ENCODE data around the gene FAM118B. TPM values are rescaled to one million over a fixed set of nuclear protein-coding genes. Genes with fewer than 3 reads are reported as not detected.

FAM118B gene
- total RNA-seq, 1 experiment from 2014 or later: 40.0 TPM

DNA sequence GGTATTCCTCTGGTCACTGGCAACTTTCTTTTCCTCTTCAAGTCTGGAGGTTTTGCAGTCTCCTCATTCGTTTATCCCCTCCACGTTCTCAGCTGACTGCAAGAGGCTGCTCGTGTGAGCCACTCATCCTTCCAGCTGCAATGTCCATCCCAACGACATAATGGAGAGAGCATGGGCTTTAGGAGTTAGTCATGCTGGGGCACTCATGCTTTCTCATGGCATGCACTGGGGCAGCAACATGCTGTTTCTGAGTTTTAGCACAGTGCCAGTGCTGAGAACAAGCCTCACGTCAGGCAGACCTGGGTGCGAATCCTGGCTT lies 99.4 kb downstream of the FAM118B start:
- H2BK12ac ChIP-seq (ENCODE audit: insufficient read length, low read depth, low read length): no peak overlapping the region
- H3K27ac ChIP-seq (ENCODE audit: insufficient read length, low read depth, low read length): no peak overlapping the region
- H3T11ph ChIP-seq (ENCODE audit: low read length): no peak overlapping the region
- no peaks in the 10 kb centered on the region for H3K9me3 ChIP-seq (ENCODE audit: control insufficient read depth, low read depth, low read length)
- H3K4ac ChIP-seq (ENCODE audit: low read depth, low read length): no peak overlapping the region
- no peaks in the 10 kb centered on the region for H3K9me3 Mint-ChIP-seq
- no peak overlapping the region for H2BK5ac ChIP-seq (ENCODE audit: insufficient read length, low read length)
- H2BK120ac ChIP-seq (ENCODE audit: low read depth, low read length, poor library complexity, severe bottlenecking): no peak overlapping the region
- H3K27me3 ChIP-seq (ENCODE audit: insufficient read depth, low read length): no peaks in the 10 kb centered on the region
- no peak overlapping the region for H2AK5ac ChIP-seq (ENCODE audit: insufficient read length, low read length)
- H3K4me3 Mint-ChIP-seq: no peak overlapping the region
- no peaks in the 10 kb centered on the region for H3K79me2 ChIP-seq (ENCODE audit: insufficient read depth, low read length)
- H3K56ac ChIP-seq (ENCODE audit: insufficient read length, low read depth, low read length): no peak overlapping the region
- no peak for DNase-seq
- no peak overlapping the region for H3K18ac ChIP-seq (ENCODE audit: insufficient read length, low read depth, low read length)
- no peak overlapping the region for H2BK20ac ChIP-seq (ENCODE audit: low read depth, low read length, poor library complexity, severe bottlenecking)
- no peak overlapping the region for H2BK15ac ChIP-seq (ENCODE audit: low read depth, low read length)
- no peak overlapping the region for H4K8ac ChIP-seq (replicated peaks; ENCODE audit: insufficient read length, low read depth, low read length)
- no peaks in the 10 kb centered on the region for H3K23me2 ChIP-seq (ENCODE audit: insufficient read length, low read depth, low read length, poor library complexity, severe bottlenecking)
- no peaks in the 10 kb centered on the region for H3K4me1 ChIP-seq (ENCODE audit: insufficient read depth, low read length)
- no peak overlapping the region for H3K4me2 ChIP-seq (ENCODE audit: insufficient read depth, insufficient read length, low read length)
- no peak overlapping the region for H3K9ac ChIP-seq (ENCODE audit: extremely low read depth, insufficient read length, low read length)
- TF ChIP-seq, protein P1, sequence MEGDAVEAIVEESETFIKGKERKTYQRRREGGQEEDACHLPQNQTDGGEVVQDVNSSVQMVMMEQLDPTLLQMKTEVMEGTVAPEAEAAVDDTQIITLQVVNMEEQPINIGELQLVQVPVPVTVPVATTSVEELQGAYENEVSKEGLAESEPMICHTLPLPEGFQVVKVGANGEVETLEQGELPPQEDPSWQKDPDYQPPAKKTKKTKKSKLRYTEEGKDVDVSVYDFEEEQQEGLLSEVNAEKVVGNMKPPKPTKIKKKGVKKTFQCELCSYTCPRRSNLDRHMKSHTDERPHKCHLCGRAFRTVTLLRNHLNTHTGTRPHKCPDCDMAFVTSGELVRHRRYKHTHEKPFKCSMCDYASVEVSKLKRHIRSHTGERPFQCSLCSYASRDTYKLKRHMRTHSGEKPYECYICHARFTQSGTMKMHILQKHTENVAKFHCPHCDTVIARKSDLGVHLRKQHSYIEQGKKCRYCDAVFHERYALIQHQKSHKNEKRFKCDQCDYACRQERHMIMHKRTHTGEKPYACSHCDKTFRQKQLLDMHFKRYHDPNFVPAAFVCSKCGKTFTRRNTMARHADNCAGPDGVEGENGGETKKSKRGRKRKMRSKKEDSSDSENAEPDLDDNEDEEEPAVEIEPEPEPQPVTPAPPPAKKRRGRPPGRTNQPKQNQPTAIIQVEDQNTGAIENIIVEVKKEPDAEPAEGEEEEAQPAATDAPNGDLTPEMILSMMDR (conservative IDR thresholded peaks at IDR 0.05): no peak
- no CpG with 5 or more reads among the region's 6 CpGs for WGBS (ENCODE audit: extremely low coverage, insufficient read length, low lambda C conversion rate)
- H4K20me1 ChIP-seq (ENCODE audit: control insufficient read depth, insufficient read depth, insufficient read length): no peaks in the 10 kb centered on the region
- no peak overlapping the region for H3K27ac Mint-ChIP-seq
- H4K91ac ChIP-seq (ENCODE audit: insufficient read length, low read depth, low read length): no peak overlapping the region
- no peaks in the 10 kb centered on the region for H3K27me3 Mint-ChIP-seq (ENCODE audit: low read depth)
- peaks cover 0 to 2% of the 10 kb centered on the region in 2 experiments; a peak in 1 of 4 replicates for H3K4me1 Mint-ChIP-seq
- no peaks in the 10 kb centered on the region for H3K79me1 ChIP-seq (ENCODE audit: insufficient read depth, low read depth, low read length, poor library complexity, severe bottlenecking)
- no peak overlapping the region for H3K14ac ChIP-seq (ENCODE audit: insufficient read depth, low read length)
- no peak overlapping the region for H2AFZ ChIP-seq (ENCODE audit: low read length)
- H4K5ac ChIP-seq (ENCODE audit: insufficient read length, low read depth, low read length): no peak overlapping the region
- no peak overlapping the region for H3K23ac ChIP-seq (ENCODE audit: insufficient read length, low read depth, low read length)
- H3K36me3 Mint-ChIP-seq (ENCODE audit: insufficient read depth in 1 of 3, low read depth in 3 of 3): peaks cover 17 to 43% (median 36%) of the 10 kb centered on the region in 3 experiments; a peak in 6 of 7 replicates
